Activated CD8-positive, alpha-beta memory T cell treated with anti-CD3 and anti-CD28 coated beads, Interleukin-2, amount 50 U/mL, for 4 hours (primary cell): ENCODE data around the gene BRAT1.

Source experiments
- DNase-seq: peaks from one replicate; pipeline ENCODE4 v3.0.0-alpha.2; 2020

BRAT1 gene

DNA sequence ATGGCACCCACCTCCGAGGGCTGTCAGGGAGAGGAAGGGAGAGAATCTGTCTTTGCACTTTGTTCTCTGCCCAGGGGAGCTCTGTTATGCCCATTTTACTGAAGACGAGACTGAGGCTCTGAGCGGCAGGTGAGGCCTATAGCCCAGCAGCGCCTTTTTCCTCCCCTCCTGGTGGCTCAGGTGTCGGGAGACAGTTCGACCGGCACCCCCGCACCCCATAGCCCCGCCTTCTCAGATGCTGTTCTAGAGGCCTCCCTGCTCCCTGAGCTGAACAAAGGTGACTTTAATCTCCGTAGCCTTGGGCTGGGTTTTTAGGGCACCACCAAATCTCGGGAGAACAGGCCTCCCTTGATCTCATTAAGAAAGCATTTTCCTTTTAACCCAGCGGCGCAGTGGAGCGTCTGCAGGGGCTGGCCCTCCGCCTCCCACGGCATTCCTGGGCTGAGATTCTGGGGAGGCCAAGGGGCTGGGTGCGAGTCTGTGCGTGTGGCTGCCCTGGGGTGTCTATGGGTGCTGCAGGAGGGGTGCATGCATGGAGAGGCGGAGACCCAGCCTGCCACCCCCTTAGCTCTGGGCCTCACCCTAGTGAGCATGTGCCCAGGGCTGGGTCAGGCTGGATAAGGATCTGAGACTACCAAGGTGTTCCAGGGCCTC lies 32.4 kb downstream of the BRAT1 start:
- DNase-seq, result no peak

GRCh38 chr7:2521952-2522591 lies 33.3 kb downstream of the BRAT1 start:
- DNase-seq, result peak; percentile 79

DNA sequence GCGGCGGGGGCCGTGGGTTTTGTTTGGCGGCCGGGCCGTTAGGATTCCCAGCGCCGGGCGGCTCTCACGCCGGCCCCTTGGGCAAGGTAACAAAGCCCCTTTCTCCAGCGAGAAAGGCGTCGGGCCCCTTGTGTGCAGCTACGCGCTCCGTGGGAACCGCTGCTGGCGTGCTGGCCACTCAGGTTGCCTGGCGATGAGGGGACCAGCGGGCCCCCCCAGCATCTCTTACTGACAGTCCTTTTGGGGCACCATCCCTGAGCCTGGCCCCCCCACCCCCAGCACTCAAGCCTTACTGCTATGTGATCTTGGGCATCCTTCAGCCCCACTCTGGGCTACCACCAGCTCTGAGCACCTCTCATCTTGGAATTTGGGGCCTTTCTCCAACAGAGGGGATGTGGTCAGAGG lies 34.0 kb downstream of the BRAT1 start:
- no peak for DNase-seq

- no peak for DNase-seq
Observed at GRCh38 chr7:2520761-2521290, 34.5 kb downstream of the BRAT1 start.

DNA sequence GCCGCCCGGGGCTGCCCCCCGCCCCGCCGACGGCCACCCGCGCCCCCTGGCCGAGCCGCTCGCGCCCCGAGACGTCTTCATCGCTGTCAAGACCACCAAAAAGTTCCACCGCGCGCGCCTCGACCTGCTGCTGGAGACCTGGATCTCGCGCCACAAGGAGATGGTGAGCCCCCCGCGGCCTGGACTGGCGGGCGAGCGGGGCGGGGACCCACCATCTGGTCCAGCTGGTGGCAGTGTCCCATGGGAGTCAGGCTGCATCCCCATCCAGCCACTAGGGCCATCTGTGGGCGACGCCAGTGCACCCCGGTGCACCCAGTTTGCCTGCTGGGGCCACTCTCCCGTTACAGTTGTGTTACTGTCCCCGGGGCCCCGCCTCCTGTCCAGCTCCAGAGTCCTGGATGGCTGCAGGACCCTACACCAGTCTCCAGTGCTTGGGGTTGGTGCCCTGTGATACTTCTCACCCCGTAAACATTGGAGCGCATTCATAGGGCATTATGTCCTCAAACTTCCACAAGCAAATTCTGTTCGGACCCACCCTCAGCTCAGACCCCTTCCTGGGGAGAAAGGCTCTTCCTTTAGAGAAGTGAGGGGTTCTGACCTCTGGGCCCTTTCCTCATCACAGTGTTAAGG lies 35.1 kb downstream of the BRAT1 start:
- DNase-seq, result peak; percentile 30

DNA sequence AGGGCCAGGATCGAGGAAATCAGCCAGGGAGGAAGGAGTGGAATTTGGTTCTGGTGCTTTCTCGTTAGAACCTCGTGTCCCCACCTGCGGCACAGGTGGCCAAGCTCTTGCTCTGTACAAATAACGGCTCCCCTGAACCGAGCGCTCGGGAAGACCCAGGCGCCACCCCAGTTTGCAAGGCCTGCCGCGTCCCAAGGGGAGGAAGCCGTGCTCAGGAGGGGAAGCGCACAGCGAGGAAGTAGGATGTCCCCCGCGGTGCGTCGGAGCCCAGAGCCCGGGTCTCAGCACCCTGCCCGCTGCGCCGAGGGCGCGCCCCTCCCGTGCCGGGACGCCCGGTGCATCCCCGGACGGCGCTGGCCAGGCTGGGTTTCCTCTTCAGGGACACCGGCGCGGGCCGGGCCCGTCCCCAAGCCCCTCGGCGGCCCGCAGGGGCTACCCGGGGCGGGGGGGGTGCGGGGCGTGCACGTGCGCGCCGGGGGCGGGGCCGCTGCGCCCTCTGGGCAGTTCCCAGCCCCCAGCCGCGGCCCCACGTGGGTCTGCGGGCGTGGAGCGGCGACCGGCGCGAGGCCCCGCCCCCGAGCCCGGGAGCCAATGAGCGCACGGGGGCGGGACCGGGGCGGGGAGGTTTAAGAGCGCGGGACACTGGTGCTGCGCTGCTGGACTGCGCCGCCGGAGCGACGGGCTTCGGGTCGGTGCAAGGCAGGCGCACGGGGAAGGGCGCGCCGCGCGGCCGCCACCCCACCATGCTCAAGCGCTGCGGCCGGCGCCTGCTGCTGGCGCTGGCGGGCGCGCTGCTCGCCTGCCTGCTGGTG lies 36.0 kb downstream of the BRAT1 start, which contains the start of gene LFNG:
LFNG (plus strand) TSS at position 656 of the 812 bp plus-strand sequence; CDS start at position 744, 88 bp downstream.
- DNase-seq, result peak; percentile 87

DNA sequence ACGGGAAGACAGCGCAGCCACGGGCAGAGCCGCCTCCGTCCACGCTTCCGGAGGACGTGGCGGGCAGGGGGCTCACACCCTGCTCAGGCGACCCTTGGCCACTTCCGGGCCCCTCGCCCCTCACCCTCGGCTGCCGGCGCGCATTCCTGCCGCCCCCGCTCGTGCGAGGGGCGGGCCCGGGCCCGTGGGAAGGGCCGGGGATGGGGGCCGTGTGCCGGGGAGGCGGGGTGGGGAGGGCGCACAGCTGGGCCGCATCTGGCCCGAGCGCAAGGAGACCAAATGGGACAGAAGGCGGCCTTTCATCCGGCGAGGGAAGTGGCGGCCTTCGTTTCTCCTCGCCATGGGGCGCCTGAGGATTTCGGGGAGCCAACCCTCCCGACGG lies 36.6 kb downstream of the BRAT1 start:
- no peak for DNase-seq

DNA sequence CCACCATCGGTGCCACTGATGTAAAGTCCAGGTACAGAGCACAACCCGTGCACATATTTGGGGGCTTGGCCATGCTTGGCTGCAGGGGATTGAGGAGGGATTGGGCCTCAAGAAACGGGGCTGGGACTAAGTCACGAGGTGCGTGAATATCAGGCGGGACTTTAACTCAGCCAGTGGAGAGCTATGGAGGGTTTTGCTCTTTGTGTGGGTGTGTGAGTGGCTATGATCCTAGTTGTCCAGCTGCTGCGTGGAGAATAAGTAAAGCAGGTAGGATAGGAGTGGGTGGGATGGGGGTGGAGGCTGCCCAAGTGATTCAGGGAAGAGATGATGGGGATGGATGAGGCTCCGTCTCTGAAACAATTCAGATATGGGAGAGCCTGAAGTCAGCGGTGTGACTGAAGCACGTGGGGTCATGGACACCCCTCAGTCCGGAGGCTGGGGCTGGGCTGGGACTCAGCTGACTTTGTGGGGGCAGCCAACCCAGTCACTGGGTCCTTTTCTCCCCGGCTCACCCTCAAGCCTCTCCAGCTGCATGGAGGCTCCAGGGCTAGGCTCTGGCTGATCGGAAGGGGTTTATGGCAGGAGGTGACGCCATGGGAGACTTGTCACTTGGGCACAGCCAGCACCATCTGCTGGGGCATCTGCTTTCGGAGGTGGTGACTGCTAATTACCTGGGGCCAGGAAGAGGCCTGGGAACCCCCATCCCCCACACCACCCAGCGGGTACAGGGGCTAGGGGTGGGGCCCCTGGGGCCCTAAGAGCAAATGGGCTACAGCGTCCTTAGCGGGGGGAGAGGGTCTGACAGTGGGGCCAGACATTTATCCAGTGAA lies 37.4 kb downstream of the BRAT1 start:
- no peak for DNase-seq

DNA sequence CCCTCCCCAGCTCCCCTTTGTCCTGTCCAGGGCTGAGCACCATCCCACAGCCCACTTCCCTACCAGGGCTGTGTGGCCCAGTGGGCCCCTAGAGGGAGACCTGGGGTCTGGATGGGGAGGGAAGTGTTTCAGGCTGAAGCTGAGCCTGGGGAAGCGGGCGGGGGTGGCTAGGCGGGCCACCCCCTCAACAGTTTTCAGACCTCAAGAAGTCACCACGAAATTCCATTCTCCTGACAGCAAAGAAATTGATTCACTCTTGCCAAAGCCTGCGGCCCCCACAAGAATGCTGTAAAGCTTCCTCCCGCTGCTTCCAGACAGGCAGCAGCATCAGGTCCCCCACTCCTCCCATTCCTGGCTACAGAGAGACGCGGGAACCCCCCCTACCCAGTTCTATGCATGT lies 38.3 kb downstream of the BRAT1 start:
- DNase-seq, result no peak

DNA sequence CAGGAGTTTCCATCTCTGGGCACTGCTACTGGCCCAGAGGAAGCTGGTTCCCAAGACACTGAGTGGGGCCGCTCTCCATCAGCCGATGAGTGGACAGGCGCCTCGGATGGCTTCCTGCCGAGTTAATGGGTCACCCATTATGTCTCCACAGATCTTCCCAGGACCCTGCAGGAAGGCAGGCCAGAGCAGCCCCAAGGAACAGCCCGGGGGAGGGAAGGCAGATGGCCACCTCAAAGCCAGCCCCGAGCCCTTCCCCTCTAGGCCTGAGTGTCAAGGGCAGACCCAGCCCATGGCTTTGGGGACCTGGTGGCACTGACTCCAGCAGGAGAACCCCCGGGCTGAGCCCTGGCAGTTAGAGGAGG lies 39.1 kb downstream of the BRAT1 start:
- DNase-seq, result no peak

DNA sequence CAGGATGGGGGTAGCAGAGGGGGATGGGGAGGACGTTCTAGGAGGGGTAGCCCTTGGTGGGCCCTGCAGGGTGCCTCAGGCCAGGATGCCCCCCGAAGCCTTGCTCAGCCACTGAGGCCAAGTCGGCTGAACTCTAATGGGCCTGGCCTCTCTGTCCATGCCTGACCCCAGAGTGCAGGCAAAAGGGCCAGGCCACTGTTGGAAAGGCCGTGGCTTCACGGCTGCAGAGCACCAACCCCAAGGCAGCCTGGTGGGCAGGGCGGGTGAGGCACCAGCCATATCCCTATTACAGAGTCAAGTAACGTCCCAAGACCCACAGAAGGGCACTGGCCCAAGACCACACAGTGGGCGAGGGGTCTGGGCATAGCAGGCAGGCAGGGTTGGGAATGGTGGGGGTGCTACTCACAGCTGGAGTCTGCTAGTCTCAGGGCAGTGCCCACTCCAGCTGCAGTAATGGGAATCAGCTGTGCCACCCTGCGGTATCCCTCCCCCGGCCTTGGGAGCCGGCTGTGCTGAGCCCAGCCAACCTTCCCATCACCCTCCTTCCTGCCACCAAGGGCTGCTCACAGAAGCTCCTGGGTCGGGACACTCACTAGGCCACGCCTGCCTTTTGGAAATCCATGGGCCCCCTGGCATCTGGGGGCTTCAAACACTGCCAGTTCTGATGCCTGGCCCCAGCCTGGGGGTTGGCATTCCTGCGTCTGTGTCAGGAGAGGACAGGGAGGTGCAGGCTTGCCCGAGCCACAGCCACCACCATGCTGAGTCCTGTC lies 39.7 kb downstream of the BRAT1 start:
- DNase-seq, result no peak

GRCh38 chr7:2514473-2515423 lies 40.6 kb downstream of the BRAT1 start:
- DNase-seq, result no peak

GRCh38 chr7:2513702-2514101 lies 41.6 kb downstream of the BRAT1 start:
- no peak for DNase-seq

DNA sequence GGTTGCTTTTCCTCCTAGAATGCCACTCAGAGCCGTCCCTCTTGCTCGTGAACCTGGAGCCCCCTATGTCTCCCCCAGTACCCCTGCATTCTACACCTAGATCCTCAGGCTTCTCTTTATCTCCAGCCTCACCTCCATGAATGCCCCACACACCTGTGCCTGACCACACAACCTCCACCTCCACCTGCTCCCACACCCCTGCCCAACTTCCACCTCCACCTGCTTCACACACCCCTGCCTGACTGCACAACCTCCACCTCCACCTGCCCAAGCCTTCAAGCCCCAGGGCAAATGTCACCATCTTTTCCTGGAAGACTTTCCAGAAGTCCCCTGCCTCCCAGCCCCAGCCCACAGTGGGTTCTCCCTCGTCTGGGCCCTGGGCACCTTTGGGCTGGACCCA lies 42.6 kb downstream of the BRAT1 start:
- no peak for DNase-seq

- no peak for DNase-seq
Observed at GRCh38 chr7:2512179-2512661, 43.1 kb downstream of the BRAT1 start.

DNA sequence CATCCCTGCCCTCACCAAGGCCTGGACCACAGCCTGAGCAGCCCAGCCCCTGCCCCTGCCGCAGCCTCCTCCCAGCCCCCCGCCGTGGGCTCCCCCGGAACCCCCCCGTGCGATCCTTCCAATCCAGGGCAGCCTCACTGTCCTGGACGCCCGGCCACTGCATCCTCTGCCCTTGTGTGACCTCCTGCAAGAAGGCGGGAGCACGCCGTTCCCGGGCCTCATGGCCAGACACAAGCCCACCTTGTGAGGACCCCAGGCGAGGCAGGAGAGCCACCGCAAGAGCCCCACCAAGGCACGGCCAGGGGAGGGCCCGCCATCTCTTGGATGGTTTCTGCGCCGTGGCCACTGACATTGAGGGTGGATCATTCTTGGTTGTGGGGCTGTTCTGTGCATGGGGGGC lies 43.6 kb downstream of the BRAT1 start:
- no peak for DNase-seq

- DNase-seq, result peak; percentile 63
Observed at GRCh38 chr7:2510909-2511768, 44.2 kb downstream of the BRAT1 start.

DNA sequence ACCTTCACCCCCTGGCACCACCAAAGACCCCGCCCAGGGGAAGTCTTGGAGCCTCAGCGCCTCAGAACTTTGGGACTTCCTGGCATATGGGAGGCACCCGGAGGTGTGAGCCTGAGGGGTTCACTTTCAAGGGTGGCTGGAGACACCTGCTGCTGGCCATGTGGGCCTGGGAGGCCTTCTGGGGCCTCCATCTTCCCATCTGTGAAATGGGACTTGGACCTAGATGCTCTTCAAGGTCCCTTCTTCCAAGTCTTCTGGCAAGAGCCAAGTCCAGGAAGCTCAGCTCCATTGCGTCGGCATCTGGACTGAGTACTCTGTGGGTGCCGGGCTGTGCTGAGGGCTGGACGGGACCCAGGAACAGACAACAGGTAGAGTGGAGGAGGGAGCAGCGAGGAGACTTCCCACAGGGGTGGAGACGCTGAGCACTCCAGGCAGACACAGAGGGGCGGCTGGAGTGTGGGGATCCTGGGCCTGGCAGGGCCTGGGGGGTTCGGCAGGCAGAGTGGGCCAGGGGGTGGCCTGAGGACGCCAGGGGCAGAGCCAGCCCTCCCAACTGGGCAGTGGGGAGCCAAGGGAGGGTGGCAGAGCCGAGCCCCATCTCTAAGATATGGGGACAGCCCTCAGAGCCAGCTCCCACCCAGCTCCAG lies 45.1 kb downstream of the BRAT1 start:
- no peak for DNase-seq
